RPMI8226 (cell line): Measurements from ENCODE around the gene VASP.

Experiments used
- DNase-seq: peaks from one replicate; pipeline ENCODE4 v3.0.0-alpha.2; 2015

Gene VASP

GRCh38 chr19:45474606-45475521 lies 32.4 kb upstream of the VASP start:
- no peak for DNase-seq

- peak; percentile 69 for DNase-seq
Observed at GRCh38 chr19:45475537-45476291, 31.6 kb upstream of the VASP start.

GRCh38 chr19:45476304-45476703 lies 31.0 kb upstream of the VASP start:
- DNase-seq: no peak

- DNase-seq: no peak
Observed at GRCh38 chr19:45477186-45477585, 30.1 kb upstream of the VASP start.

- DNase-seq: no peak
Observed at GRCh38 chr19:45477713-45478453, 29.4 kb upstream of the VASP start.

GRCh38 chr19:45478454-45479238 lies 28.6 kb upstream of the VASP start:
- DNase-seq: peak; percentile 92

GRCh38 chr19:45483033-45483432 lies 24.2 kb upstream of the VASP start:
- no peak for DNase-seq

- no peak for DNase-seq
Observed at GRCh38 chr19:45484273-45484945, 22.9 kb upstream of the VASP start.

GRCh38 chr19:45485305-45486077 lies 21.8 kb upstream of the VASP start:
- DNase-seq: peak; percentile 95

GRCh38 chr19:45488708-45489107 lies 18.6 kb upstream of the VASP start:
- no peak for DNase-seq

GRCh38 chr19:45489216-45489855 lies 17.9 kb upstream of the VASP start:
- DNase-seq: no peak

GRCh38 chr19:45492137-45492626 lies 15.1 kb upstream of the VASP start:
- DNase-seq: no peak

- DNase-seq: peak; percentile 70
Observed at GRCh38 chr19:45492627-45493470, 14.4 kb upstream of the VASP start.

GRCh38 chr19:45494261-45494916 lies 12.9 kb upstream of the VASP start:
- no peak for DNase-seq

- DNase-seq: no peak
Observed at GRCh38 chr19:45495178-45495577, 12.1 kb upstream of the VASP start.

- peak; percentile 42 for DNase-seq
Observed at GRCh38 chr19:45496349-45496953, 10.8 kb upstream of the VASP start.

- no peak for DNase-seq
Observed at GRCh38 chr19:45497791-45498190, 9.5 kb upstream of the VASP start.
